Stimulated activated CD4-positive, alpha-beta T cell treated with anti-CD3 and anti-CD28 coated beads, Interleukin-15, amount 100 ng/mL, for 48 hours (primary cell): ENCODE results near the gene ZNF487.
A peak's percentile ranks its signal among the peaks of the same experiment; 100 is the strongest.
"Not testable (repeated sequence)": the region's sequence is repeated elsewhere in the genome, so short reads cannot be mapped to it uniquely, and the experiment has no call there.

ENCODE experiments used
- DNase-seq, 2 donors: peaks; one replicate each; pipeline ENCODE4 v3.0.0-alpha.2; 2020; ENCODE audit warnings: low read depth in 2 of 2

Gene ZNF487

DNA sequence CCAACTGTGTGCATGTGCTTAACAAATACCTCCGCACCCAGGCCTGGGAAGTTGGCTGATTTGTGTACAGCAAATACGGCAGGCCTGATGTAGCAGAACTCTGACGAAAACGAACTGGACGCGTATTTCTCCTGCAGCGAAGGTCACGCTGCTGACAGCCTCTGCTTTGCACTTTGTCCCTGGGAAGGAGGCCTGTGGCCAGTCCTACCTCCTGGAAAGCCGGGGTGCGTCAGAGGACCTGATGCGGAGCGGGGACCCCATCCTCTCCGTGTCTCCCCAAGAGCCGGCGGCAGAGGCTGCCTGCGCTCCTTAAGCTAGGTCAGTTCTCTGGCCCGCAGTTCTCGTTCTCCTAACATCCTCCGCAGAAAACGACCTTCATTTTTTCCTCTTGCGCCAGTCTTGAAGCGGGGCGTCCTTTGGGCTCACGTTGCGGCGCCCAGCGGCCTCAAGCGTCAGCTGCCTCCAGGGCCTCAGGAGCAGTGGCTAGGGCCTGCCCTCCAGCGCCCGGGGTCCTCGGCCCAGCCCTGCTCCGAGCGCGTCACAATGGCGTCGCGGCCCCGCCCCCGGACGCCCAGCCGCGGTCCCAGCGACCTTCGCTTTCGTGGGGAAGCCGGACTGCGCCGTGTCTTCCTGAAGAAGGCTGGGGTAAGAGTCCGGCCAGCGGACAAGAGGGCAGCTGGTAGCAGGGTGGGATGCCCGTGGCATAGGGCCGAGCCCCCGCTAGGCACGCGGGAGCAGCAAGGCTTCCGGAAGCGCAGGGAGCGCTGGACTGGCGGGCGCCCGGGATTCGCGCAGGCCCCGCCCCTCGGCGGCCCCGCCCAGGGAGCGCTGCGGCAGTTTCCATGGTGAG lies at the start of gene ZNF487:
TSS of gene ZNF487 (plus strand) at position 821 of the 850 bp plus-strand sequence. CDS start 38,703 bp downstream, outside the sequence.
- peak; percentile 72 to 82 for DNase-seq

DNA sequence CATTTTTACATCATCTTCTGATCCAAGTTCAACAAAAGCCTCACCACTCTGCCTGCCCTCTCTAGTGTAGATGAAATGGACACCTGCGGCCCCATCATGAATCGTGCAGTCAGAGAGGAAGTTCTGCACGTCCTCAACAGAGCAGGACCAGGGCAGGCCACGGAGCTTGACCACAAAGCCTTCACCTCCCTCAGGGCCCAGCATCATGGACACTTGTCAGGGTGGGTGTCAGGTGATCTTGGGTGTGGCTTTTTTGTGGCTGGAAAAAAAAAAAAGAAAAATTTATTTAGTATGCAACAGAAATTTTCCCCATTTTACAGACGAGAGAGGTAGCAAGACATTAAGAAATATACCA lies 49.3 kb upstream of the ZNF487 start:
- no peak for DNase-seq

DNA sequence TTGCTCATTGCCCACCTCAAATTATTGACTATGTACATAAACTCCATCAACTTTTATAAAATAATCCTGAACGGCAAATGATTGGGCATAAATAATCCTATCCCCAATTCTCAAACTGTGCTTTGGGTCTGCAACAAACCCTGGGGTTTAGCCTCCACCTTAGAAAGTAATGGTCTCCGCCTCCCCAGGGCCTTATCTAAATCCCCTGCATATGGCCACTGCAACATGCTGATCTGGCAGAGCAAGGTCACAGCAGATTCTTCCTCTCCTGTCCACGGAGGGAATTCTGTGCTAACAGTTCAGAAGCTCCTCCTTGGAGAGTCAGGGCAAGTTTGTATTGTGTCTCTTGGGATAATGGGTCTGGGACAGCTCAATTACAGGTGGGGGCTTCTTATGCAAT lies 47.0 kb upstream of the ZNF487 start:
- DNase-seq, result no peak

DNA sequence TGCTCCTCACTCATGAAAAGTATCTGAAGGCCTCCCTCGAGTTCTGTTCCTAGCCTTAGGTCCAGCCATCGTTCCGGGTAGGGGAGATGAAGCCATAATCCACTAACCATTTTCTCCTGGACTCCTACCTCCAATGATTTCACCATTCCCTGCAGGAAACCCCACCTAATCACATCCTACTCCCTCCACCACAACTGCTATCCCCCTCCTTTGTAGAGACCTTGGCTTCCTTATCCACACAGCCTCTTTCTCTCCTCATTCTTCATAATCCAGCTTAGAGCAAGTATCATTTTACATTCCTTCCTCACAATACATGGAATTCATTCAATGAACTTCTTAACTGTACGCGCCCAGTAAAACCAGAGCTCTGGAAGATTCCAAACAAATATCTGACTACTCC lies 46.6 kb upstream of the ZNF487 start:
- DNase-seq, result no peak

DNA sequence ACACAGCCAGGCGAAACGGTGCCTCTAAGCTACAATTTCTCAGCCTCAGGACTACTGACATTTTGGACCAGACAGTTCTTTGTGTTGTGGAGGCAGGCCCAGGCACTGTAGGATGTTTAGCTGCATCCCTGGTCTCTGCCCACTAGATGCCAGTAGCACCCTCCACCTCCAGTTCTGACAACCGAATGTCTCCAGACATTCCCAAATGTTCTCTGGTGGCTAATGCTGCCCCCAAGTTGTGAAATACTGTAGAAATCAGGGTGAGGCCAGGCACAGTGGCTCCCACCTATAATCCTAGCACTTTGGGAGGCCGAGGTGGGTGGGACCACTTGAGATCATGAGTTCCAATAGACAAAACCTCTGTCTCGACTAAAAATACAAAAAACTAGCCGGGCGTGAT lies 46.2 kb upstream of the ZNF487 start:
- no peak for DNase-seq

DNA sequence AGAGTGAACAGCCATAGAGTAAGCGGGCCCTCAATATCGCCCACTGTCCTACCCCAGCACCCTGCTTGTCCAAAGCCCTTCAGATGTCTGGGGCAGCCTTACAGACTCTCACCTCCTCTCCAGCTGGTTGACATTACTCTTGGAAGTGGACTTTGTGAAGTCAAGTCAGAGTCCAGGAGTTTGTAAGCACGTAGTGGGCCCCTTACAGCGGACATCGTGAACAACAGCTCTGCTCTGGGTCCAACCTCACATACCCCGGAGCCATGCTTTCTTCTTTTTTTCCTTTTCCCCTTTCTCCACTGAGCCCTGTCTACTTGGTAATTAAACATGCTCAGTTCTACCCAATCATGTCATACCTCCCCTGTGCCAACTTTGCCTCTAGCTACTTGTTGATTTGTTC lies 45.4 kb upstream of the ZNF487 start:
- DNase-seq, result no peak

DNA sequence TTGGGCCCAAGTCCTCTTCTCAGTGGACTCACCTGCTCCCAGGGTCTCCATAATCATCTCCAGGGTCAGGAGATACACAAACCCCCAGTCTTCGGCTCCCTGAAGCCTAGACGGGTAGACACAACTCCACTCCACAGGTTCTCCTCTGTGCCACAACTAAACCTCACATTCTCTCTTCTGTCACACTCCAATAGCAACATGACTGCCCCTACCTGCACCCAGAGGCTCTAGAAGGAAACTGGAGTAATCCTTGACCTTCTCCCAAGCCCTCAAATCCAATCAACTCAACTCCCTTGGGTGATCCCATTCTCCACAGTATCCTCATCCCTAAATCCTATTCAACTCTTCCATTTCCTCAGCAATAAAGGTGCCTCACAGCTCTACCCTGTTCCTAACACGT lies 44.2 kb upstream of the ZNF487 start:
- no peak for DNase-seq

DNA sequence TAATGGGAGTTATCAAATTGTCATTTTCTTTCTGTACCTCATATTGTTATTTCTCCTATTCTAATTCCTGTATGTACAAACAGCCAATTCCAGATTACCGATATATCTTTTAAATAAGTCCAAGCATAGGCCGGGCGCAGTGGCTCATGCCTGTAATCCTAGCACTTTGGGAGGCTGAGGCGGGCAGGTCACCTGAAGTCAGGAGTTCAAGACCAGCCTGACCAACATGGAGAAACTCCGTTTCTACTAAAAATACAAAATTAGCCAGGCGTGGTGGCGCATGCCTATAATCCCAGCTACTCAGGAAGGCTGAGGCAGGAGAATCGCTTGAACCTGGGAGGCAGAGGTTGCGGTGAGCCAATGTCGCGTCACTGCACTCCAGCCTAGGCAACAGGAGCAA lies 43.7 kb upstream of the ZNF487 start:
- DNase-seq, result not testable (repeated sequence)

DNA sequence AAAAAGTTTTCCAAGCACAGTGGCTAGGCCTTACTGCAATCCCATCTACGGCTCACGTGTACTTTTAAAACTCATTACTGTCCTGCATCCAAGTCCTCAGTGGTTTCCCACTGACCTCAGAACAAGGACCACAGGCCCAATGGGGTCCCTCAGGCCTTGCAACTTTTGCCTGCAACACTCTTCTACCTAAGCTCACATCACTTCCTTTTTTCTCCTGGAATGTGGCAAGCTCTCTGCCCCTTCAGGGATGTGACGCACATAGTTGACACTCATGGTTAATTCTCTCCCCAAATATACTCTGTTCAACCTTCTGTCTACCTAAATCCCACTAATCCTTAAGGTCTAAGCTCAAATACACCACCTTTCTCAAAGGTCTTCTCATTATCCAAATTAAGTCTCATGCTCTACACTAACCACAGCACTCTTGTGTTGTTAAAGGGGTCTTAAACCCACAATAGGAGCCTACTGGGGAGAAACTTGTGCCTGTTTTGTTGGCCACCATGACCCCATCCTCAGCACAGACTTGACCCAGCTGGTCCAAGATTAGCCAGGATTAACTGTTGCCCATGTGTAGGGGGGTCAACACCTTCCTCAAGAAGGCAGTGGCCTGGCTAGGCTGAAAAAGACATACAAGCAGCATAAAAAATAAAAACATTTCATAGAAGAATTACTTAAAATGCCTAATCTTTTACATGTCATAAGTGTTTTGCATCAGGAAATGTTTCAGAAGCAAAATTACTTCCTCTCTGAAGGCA lies 43.1 kb upstream of the ZNF487 start:
- no peak for DNase-seq

DNA sequence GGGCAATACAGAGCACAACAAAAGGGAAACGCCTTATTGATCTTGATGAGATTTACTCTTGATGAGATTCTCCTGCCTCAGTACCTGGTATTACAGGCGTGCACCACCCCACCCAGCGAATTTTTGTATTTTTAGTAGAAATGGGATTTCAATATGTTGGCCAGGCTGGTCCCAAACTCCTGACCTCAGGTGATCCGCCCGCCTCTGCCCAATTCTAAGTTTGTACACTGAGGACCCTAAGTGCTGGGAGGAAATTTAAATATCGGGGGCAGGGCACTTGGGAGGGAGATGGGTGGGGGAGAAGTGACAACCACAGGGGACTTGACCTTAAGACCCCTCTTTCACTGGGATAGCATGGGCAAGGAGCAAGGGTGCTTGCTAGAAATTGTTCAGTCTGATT lies 42.0 kb upstream of the ZNF487 start:
- DNase-seq, result no peak

DNA sequence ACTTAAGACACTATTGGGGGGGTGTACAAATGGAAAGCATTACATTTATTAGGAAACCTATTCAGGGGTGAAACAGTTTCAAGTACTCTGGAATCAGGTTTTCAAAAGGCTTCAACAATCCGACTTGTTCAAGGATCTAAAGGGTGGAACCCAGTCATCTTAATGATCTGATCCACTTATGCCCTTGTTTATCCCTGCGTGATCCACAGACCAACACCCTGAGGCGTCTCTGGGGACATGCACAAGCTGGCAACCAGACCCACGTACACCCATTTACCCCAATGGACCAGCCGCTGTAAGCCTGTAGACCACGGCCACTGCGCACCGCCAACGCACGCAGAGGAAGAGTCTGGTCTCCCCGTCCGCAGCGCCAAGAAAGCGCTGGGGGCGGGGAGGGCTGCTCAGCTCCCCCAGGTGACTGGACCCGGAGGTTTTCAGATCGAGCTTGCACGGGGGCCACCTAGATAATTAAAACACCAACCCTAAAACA lies 41.3 kb upstream of the ZNF487 start:
- peak in 1 of 2 donors; percentile 22 for DNase-seq

DNA sequence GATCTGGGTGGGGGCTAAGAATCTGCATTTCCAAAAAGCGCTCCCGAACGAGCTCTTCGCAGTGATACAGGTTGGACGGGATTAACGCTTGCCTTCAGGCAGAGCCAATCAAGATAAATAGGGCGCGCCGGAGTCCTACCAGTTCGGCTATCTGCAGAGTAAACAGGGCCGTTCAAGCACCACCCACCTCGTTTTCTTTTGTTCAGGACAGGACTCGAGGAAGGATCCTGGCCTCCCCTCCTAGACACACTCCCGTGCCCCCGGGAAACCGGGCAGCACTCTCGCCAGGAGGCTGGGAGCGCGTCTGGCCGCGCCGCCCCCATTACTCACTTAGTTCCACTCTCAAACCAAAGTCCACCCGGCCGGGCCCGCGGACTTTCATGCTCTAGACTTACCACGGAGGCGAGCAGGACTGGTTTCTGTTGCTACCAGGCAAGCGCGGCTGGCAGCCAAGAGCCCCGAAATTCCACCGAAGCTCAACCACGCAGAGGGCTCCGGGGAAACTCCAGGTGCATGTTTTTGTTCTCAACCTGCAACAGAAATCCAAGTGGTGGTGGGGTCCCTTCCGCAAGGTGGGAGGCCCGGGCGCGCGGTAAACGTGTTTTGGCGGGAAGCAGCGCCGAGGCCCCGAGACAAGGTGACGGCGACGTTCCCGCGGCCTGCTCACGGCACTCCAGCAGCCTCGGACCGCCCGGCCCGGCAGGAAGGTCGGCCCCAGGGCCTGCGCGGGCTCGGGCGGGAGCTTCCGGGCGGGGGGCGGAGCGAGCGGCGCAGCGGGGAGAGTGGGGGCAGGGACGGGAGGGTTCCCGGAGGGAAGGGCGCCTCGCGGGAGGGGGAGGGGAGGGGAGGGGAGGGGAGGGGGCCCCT lies 40.6 kb upstream of the ZNF487 start:
- peak; percentile 62 to 68 for DNase-seq

DNA sequence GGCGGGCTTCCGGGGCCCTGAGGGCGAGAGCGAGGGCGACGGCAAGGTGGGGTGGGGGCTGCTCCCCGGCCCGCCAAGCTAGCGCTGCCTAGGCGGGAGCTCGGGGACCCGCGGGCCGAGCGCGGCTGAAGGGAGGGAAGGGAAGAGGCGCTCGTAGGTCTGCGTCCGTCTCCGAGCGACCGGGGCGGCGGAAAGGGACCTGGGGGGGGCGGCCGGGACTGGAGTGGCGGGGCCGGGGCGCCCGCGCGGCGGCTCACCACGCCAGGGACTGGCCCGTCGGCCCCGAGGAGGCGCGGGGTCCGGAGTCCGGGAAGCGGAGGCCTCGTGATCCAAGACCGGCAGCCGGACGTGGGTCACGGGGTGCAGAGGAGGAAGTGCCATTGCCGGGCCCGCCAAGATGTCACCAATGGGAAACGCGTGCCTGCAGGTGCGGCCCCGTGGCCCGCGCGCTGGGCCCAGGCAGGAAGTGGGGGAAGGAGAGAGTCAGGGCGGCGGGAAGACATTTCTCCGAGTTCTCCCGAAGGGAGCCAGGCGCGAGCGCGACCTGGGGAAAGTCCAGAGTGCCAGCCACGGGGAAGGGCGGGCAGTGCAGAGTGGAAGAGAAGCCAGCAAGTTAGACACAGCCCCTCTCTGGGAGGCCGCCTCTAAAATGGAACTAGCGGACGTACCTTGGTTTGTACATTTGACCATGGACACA lies 39.8 kb upstream of the ZNF487 start:
- peak; percentile 79 to 83 for DNase-seq

DNA sequence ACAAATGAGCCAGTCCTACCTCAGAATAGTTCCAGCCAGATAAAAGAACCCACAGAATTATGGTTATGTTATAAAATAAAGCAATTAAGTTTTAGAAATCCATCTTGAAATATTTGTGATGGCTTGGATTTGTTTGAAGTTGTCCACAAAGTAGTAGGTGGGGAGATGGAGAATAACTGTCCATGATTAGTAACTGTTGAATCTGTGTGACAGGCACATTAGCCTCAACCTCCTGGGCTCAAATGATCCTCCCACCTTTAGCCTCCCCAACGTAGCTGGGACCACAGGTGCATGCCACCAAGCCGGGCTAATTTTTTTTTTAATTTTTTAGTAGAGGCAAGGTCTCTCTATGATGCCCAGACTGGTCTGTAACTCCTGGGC lies 38.0 kb upstream of the ZNF487 start:
- DNase-seq, result no peak

DNA sequence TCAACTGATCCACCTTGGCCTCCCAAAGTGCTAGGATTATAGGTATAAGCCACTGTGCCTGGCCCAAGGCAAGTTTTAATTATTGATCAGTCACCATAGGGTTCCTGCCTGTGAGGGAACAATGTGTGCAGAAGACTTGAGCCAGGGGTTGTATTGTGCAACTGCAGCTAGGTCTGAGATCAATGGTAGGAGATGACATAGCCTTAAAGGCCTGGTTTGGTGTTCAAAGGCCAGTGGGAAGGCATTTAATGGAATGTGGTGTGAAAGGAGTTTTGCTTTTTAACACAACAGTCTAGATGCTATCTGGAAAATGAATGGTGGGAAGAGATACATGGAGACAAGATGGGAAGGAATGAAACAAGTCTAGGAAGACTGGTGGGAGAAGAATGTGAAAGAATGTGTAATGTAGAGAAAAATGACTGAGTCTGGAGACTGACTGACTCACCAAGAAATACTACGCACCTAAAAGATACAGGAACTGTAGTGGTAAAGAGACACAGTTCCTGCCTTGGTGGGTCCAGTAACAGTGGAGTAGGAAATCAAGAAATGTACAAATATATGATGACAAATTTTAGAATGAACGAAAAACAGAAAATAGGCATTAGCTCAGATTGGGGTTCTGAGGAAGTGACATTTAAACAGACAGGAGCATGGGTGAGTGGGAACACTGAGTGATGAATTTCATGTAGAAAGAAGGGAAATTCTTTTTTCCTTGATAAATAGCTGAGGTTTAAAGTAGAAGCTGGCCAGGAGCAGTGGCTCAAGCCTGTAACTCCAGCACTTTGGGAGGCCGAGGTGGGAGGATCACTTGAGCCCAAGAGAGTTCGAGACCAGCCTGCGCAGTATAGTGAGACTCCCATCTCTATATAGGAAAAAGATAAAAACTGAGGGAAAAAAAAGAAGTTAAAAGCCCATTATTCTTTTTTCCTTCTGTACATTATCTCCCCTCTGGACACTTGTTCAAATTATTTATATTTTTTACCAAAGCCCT lies 37.3 kb upstream of the ZNF487 start:
- DNase-seq, result no peak

DNA sequence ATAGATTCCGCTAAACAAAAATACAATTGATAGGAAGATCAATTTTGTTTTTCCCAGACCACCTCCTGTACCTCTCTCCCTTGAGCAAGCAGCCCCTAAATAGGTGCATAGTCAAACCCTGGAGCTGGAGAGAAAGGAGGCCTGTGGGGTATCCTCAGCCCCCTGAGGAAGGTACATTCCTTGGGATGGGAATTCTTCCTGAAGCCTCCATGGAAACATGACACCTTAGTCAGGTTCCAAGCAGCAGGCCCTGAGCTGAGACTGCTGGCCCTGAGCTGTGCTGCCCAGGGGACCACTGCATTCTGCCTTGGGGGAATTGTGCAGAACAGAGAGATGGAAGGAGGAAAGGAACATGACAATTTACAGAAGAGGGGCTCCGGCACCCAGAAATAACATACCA lies 35.3 kb upstream of the ZNF487 start:
- DNase-seq, result no peak

DNA sequence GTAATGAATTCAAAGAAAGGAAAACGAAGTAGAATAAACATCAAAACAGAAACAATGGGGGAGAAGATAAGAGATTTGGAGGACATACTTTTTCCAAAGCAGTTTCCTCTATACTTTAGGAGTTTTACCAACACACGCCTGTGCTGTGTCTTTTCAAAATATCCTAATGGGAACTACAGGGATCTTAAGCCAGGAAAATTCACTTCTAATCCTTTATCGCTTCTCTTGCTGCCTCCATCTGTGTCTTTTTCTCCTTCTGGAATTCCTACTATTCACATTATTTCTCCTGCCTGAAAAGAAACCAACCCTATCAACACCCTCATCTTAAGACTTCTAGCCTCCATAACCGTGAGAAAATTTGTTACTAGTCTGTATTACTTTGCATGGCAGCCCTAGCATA lies 34.7 kb upstream of the ZNF487 start:
- DNase-seq, result no peak

DNA sequence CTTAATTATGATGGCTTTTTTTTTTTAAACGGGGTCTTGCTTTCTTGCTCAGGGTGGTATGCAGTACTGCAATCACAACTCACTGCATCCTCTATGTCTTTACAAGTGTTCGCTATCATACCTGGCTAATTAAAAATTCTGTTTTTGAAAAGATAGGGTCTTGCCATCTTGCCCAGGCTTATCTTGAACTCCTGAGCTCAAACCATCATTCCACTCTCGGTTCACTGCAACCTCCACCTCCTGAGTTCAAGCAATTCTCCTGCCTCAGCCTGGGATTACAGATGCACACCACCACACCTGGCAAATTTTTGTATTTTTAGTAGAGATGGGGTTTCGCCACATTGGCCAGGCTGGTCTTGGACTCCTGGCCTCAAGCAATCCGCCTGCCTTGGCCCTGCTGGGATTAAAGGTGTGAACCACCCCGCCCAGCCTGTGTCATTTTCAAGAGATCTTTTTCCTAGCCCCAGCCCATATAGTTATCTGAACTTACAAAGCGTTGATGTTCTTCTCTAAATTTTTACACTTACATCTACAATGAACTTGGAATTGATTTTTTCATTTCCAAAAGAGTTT lies 33.9 kb upstream of the ZNF487 start:
- no peak for DNase-seq

DNA sequence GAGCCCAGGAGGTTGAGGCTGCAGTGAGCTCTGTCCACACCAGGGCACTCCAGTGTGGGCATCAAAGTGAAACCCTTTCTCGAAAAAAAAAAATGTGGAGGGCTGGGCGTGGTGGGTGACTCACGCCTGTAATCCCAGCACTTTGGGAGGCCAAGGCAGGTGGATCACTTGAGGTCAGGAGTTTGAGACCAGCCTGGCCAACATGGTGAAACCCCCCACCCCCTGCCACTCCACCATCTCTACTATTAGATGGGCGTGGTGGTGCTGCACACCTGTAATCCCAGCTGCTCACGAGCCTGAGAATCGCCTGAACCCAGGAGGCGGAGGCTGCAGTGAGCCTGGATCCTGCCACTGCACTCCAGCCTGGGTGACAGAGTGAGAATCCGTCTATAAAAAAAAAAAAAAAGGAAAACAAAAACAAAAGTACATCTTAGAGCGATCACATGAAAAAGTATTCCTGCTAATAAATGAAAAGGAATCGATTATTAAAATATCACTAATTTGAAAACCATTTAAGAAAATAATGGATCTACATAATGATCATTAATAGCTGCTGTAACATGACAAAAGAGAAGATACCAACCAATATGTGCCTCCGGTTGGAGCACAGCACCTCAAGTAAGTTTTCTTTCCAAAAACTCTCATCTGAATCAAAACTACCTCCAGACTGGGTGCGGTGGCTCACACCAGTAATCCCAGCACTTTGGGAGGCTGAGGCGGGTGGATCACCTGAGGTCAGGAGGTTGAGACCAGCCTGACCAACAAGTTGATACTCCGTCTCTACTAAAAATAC lies 32.8 kb upstream of the ZNF487 start:
- DNase-seq, result no peak
